HepG2 (cell line): ENCODE measurements around the gene ARCN1. TPM values are rescaled to one million over a fixed set of nuclear protein-coding genes. Genes with fewer than 3 reads are reported as not detected.

Source experiments
- ARID5B ChIP-seq: IDR thresholded peaks from 2 replicates; pipeline ENCODE4 v1.4.0; 2020; ENCODE audit warnings: mild to moderate bottlenecking, missing genetic modification reagents
- ATF7 ChIP-seq, 2 experiments: fragments of 450-650 bp in 1 of 2; sonication (generic) in 1 of 2; formaldehyde crosslinking in 1 of 2; IDR thresholded peaks; 2 replicates each; pipeline versions ENCODE4 v1.4.0 to v1.6.1; 2016 to 2020; ENCODE audit warnings: antibody characterized with exemption in 1 of 2, mild to moderate bottlenecking in 1 of 2, missing genetic modification reagents in 1 of 2
- CEBPZ ChIP-seq: IDR thresholded peaks from 2 replicates; pipeline ENCODE4 v1.6.1; 2012; ENCODE audit warnings: low read length, improper control_type of control experiment
- DRAP1 ChIP-seq: IDR thresholded peaks from 2 replicates; pipeline ENCODE4 v1.6.1; 2016; ENCODE audit warnings: missing genetic modification reagents, missing compliant biosample characterization
- GATAD2A ChIP-seq: IDR thresholded peaks from 2 replicates; pipeline ENCODE4 v1.6.1; 2016
- HOXA9 ChIP-seq: sonication (generic); formaldehyde crosslinking; IDR thresholded peaks from 2 replicates; pipeline ENCODE4 v1.8.1; 2022; ENCODE audit warnings: missing genetic modification reagents, mild to moderate bottlenecking, moderate library complexity, borderline replicate concordance
- IKZF5 ChIP-seq: IDR thresholded peaks from 2 replicates; pipeline ENCODE4 v1.6.1; 2018; ENCODE audit warnings: missing genetic modification reagents, mild to moderate bottlenecking, missing compliant biosample characterization
- MED13 ChIP-seq: sonication (generic); formaldehyde crosslinking; IDR thresholded peaks from 2 replicates; pipeline ENCODE4 v1.5.0; 2020; ENCODE audit warnings: missing genetic modification reagents
- PITX1 ChIP-seq: sonication (generic); formaldehyde crosslinking; IDR thresholded peaks from 2 replicates; pipeline ENCODE4 v1.5.1; 2020; ENCODE audit warnings: mild to moderate bottlenecking, missing genetic modification reagents
- RARA ChIP-seq: IDR thresholded peaks from 2 replicates; pipeline ENCODE4 v1.6.1; 2016; ENCODE audit warnings: missing genetic modification reagents, missing compliant biosample characterization
- RXRB ChIP-seq: IDR thresholded peaks from 2 replicates; pipeline ENCODE4 v1.6.1; 2016; ENCODE audit warnings: borderline replicate concordance, missing genetic modification reagents, missing compliant biosample characterization
- STAG1 ChIP-seq: sonication (generic); formaldehyde crosslinking; IDR thresholded peaks from 2 replicates; pipeline ENCODE4 v1.4.0; 2020; ENCODE audit warnings: missing genetic modification reagents
- SYNCRIP ChIP-seq: fragments of 200-400 bp; formaldehyde crosslinking; IDR thresholded peaks from 2 replicates; pipeline ENCODE4 v1.6.1; 2018; ENCODE audit warnings: mild to moderate bottlenecking, low read depth, low read length; ENCODE audit not compliant: insufficient read depth
- TBX2 ChIP-seq: sonication (generic); formaldehyde crosslinking; IDR thresholded peaks from 2 replicates; pipeline ENCODE4 v1.5.0; 2020; ENCODE audit warnings: missing genetic modification reagents, mild to moderate bottlenecking, borderline replicate concordance
- ZFP36L1 ChIP-seq: sonication (generic); formaldehyde crosslinking; IDR thresholded peaks from 2 replicates; pipeline ENCODE4 v1.8.0; 2022; ENCODE audit warnings: mild to moderate bottlenecking, missing genetic modification reagents, moderate library complexity
- ZFP90 ChIP-seq: sonication (generic); formaldehyde crosslinking; IDR thresholded peaks from 2 replicates; pipeline ENCODE4 v1.8.0; 2022; ENCODE audit warnings: missing genetic modification reagents, mild to moderate bottlenecking, inconsistent platforms, borderline replicate concordance
- ZKSCAN5 ChIP-seq: sonication (generic); formaldehyde crosslinking; IDR thresholded peaks from 2 replicates; pipeline ENCODE4 v1.5.1; 2020; ENCODE audit warnings: mild to moderate bottlenecking, missing genetic modification reagents
- ZNF747 ChIP-seq: sonication (generic); formaldehyde crosslinking; IDR thresholded peaks from 2 replicates; pipeline ENCODE4 v1.8.1; 2023; ENCODE audit warnings: missing genetic modification reagents, mild to moderate bottlenecking, borderline replicate concordance
- ZNF773 ChIP-seq: sonication (generic); formaldehyde crosslinking; IDR thresholded peaks from 2 replicates; pipeline ENCODE4 v1.4.0; 2020; ENCODE audit warnings: missing genetic modification reagents, borderline replicate concordance
- ZSCAN12 ChIP-seq: sonication (generic); formaldehyde crosslinking; IDR thresholded peaks from 2 replicates; pipeline ENCODE4 v1.9.0; 2021; ENCODE audit warnings: mild to moderate bottlenecking, missing genetic modification reagents
- polyA plus RNA-seq, 8 experiments: library from polyadenylated mRNA; depleted of rRNA in 3 of 8; stranded (reverse) in 7 of 8; unstranded in 1 of 8; fragments of >200 nt; fragmentation: Illumina TruSeq in 4 of 8; extraction: Trizol in 4 of 8; gene quantifications; 2 replicates each; pipeline versions ENCODE4 v1.2.1 to v1.2.3, GENCODE V29; 2011 to 2016; ENCODE audit warnings: low read depth in 4 of 8, missing spikeins in 1 of 8, mixed read lengths in 1 of 8; ENCODE audit not compliant: insufficient read depth in 1 of 8
- total RNA-seq, 5 experiments: library from RNA; depleted of rRNA; stranded (reverse); fragments of >200 nt; fragmentation: Illumina TruSeq; extraction: Trizol; gene quantifications; 2 replicates each; pipeline ENCODE4 v1.2.3, GENCODE V29; 2016; ENCODE audit warnings: low read depth in 1 of 5

Gene ARCN1
- total and polyA plus RNA-seq, 2 of the 13 experiments (the other 11 are each of a cell fraction or from before 2014, with no cell fraction given), result 148 to 200 TPM

GRCh38 chr11:118621071-118621783, 49.0 kb downstream of the ARCN1 start (continued):
- TF ChIP-seq DRAP1 (CRISPR knock-in tag) (no peak), RARA (CRISPR knock-in tag) (no peak; the same call in 1 of the 2 replicates), ARID5B (CRISPR knock-in tag) (no peak), STAG1 (CRISPR knock-in tag) (no peak), GATAD2A (CRISPR knock-in tag) (no peak), CEBPZ (no peak), PITX1 (0 out of 2 replicates have a peak, but pooled peaks have one; percentile 1), ZSCAN12 (CRISPR knock-in tag) (no peak), ZNF747 (CRISPR knock-in tag) (peak; percentile 52; the same call in 1 of the 2 replicates), TBX2 (CRISPR knock-in tag) (peak; percentile 29; the same call in 1 of the 2 replicates), RXRB (no peak), ZKSCAN5 (CRISPR knock-in tag) (peak; percentile 97), IKZF5 (CRISPR knock-in tag) (0 out of 2 replicates have a peak, but pooled peaks have one; percentile 7), HOXA9 (CRISPR knock-in tag) (no peak), SYNCRIP (no peak), ZFP90 (CRISPR knock-in tag) (peak; percentile 48; the same call in 1 of the 2 replicates), ZNF773 (CRISPR knock-in tag) (no peak), MED13 (CRISPR knock-in tag) (0 out of 2 replicates have a peak, but pooled peaks have one; percentile 22), ZFP36L1 (no peak), ATF7 (IDR thresholded peaks at IDR 0.05) (no peak), ATF7 (CRISPR knock-in tag; IDR thresholded peaks at IDR 0.05) (no peak)
